Measurements from ENCODE around the gene TMEM60. TPM values are rescaled to one million over a fixed set of nuclear protein-coding genes. Genes with fewer than 3 reads are reported as not detected.
A peak's percentile ranks its signal among the peaks of the same experiment; 100 is the strongest.

Gene TMEM60
- total RNA-seq, 2 donors from 2014 or later = 7.1 to 9.5 TPM

GRCh38 chr7:77760809-77761453, 37.3 kb downstream of the TMEM60 start:
- no peak overlapping the region for H3K27ac Mint-ChIP-seq
- H3K9me3 Mint-ChIP-seq = no peaks in the 10 kb centered on the region
- no peaks in the 10 kb centered on the region for H3K36me3 Mint-ChIP-seq
- ATAC-seq (no peak), DNase-seq (ENCODE audit: low spot score in 2 of 2) (no peak)

- Mint-ChIP-seq H3K27ac (peak overlapping the region in 1 of 2 donors; percentile 36), H3K36me3 (no peaks in the 10 kb centered on the region), H3K9me3 (no peaks in the 10 kb centered on the region)
- DNase-seq (ENCODE audit: low spot score in 2 of 2) = peak in 1 of 2 donors; percentile 78
- peak; percentile 52 to 65 for ATAC-seq
These were observed 38.8 kb downstream of the TMEM60 start for GRCh38 chr7:77759294-77759889.

- Mint-ChIP-seq H3K36me3 (no peaks in the 10 kb centered on the region), H3K27ac (no peak overlapping the region), H3K9me3 (no peaks in the 10 kb centered on the region)
- no peak for DNase-seq (ENCODE audit: low spot score in 2 of 2)
- ATAC-seq = peak; percentile 30 to 83
These were observed 40.6 kb downstream of the TMEM60 start for GRCh38 chr7:77757589-77757988.

- no peak for DNase-seq (ENCODE audit: low spot score in 2 of 2)
- peak; percentile 34 to 54 for ATAC-seq
- Mint-ChIP-seq H3K27ac (no peak overlapping the region), H3K36me3 (peaks cover 5 to 9% of the 10 kb centered on the region in 2 donors), H3K9me3 (no peaks in the 10 kb centered on the region)
These were observed 45.1 kb downstream of the TMEM60 start for GRCh38 chr7:77753173-77753572.

- H3K27ac Mint-ChIP-seq = no peak overlapping the region
- no peak for DNase-seq (ENCODE audit: low spot score in 2 of 2)
- no peaks in the 10 kb centered on the region for H3K9me3 Mint-ChIP-seq
- peaks cover 5 to 9% of the 10 kb centered on the region in 2 donors for H3K36me3 Mint-ChIP-seq
- ATAC-seq = peak in 1 of 2 donors; percentile 39
These were observed 46.2 kb downstream of the TMEM60 start for GRCh38 chr7:77752016-77752415.

GRCh38 chr7:77747718-77748117, 50.5 kb downstream of the TMEM60 start:
- DNase-seq (ENCODE audit: low spot score in 2 of 2) = no peak
- Mint-ChIP-seq H3K9me3 (no peaks in the 10 kb centered on the region), H3K36me3 (peaks cover 5 to 9% of the 10 kb centered on the region in 2 donors), H3K27ac (peak overlapping the region; percentile 4 to 66)
- ATAC-seq = no peak

- Mint-ChIP-seq H3K36me3 (peaks cover 5 to 9% of the 10 kb centered on the region in 2 donors), H3K9me3 (no peaks in the 10 kb centered on the region), H3K27ac (peak overlapping the region in 1 of 2 donors; percentile 4)
- no peak for DNase-seq (ENCODE audit: low spot score in 2 of 2)
- no peak for ATAC-seq
These were observed 51.1 kb downstream of the TMEM60 start for GRCh38 chr7:77747178-77747577.

- ATAC-seq (no peak), DNase-seq (ENCODE audit: low spot score in 2 of 2) (no peak)
- Mint-ChIP-seq H3K9me3 (no peaks in the 10 kb centered on the region), H3K36me3 (peaks cover 5 to 9% of the 10 kb centered on the region in 2 donors), H3K27ac (peak overlapping the region in 1 of 2 donors; percentile 4)
These were observed 51.4 kb downstream of the TMEM60 start for GRCh38 chr7:77746824-77747165.

GRCh38 chr7:77746164-77746823, 51.9 kb downstream of the TMEM60 start:
- Mint-ChIP-seq H3K27ac (peak overlapping the region in 1 of 2 donors; percentile 48), H3K9me3 (no peaks in the 10 kb centered on the region), H3K36me3 (peaks cover 5 to 9% of the 10 kb centered on the region in 2 donors)
- DNase-seq (ENCODE audit: low spot score in 2 of 2) (no peak), ATAC-seq (no peak)

GRCh38 chr7:77745746-77746145, 52.5 kb downstream of the TMEM60 start:
- no peak for DNase-seq (ENCODE audit: low spot score in 2 of 2)

More at GRCh38 chr7:77745746-77746145, 52.5 kb downstream of the TMEM60 start:
- Mint-ChIP-seq H3K36me3 (peaks cover 5% of the 10 kb centered on the region in 2 donors), H3K9me3 (no peaks in the 10 kb centered on the region), H3K27ac (peak overlapping the region in 1 of 2 donors; percentile 48)
- no peak for ATAC-seq

Other genes with a start within 250 kb of the TMEM60 start
- 10 to 100 TPM; 19.8 to 20.2 TPM for gene RSBN1L, start 102.0 kb downstream of the TMEM60 start, total RNA-seq
- 10 to 100 TPM; 22.8 to 31.1 TPM for gene PHTF2, start 339 bp upstream of the TMEM60 start, total RNA-seq

Measured in activated naive CD4-positive, alpha-beta T cell treated with anti-CD3 and anti-CD28 coated beads, Interleukin-2, amount 50 U/mL, for 72 hours (primary cell).